DND-41 (cell line): ENCODE measurements around the gene AKTIP.

Source experiments
- ATAC-seq: fragments of 200-7000 bp; cut with Tn5 transposase; 3 replicates; pipeline ENCODE4 v1.9.1; 2021; ENCODE audit warnings: low read depth; ENCODE audit not compliant: insufficient read depth
- DNase-seq: peaks from one replicate; pipeline ENCODE4 v3.0.0-alpha.2; 2020
- H2AFZ ChIP-seq: 2 replicates; pipeline ENCODE4 v1.6.0; 2012; ENCODE audit warnings: low read depth, low read length
- H3K27ac ChIP-seq: 2 replicates; pipeline ENCODE4 v1.5.1; 2012; ENCODE audit warnings: low read length, inconsistent platforms
- H3K27me3 ChIP-seq: fragments of 200-600 bp; sonication (generic); 2 replicates; pipeline ENCODE4 v1.6.0; 2012; ENCODE audit warnings: low read length, mild to moderate bottlenecking, inconsistent platforms; ENCODE audit not compliant: insufficient read depth, poor library complexity
- H3K36me3 ChIP-seq: 2 replicates; pipeline ENCODE4 v1.5.1; 2012; ENCODE audit warnings: low read length, inconsistent platforms; ENCODE audit not compliant: insufficient read depth
- H3K4me1 ChIP-seq: 2 replicates; pipeline ENCODE4 v1.5.1; 2012; ENCODE audit warnings: mild to moderate bottlenecking, low read length; ENCODE audit not compliant: insufficient read depth
- H3K4me2 ChIP-seq: 2 replicates; pipeline ENCODE4 v1.6.0; 2012; ENCODE audit warnings: mild to moderate bottlenecking, moderate library complexity, low read length, inconsistent platforms; ENCODE audit not compliant: insufficient read depth
- H3K4me3 ChIP-seq, 2 experiments: fragments of 200-600 bp in 1 of 2; shearing (Covaris generic) in 1 of 2; 2 replicates each; pipeline ENCODE4 v1.5.1; 2012 to 2016; ENCODE audit warnings: inconsistent platforms in 2 of 2, low read length in 2 of 2, mild to moderate bottlenecking in 2 of 2, low read depth in 1 of 2, moderate library complexity in 1 of 2
- H3K79me2 ChIP-seq: 2 replicates; pipeline ENCODE4 v1.6.0; 2012; ENCODE audit warnings: low read length, inconsistent platforms; ENCODE audit not compliant: insufficient read depth
- H3K9ac ChIP-seq: 2 replicates; pipeline ENCODE4 v1.6.0; 2012; ENCODE audit warnings: low read depth, mild to moderate bottlenecking, inconsistent platforms, low read length, moderate library complexity
- H3K9me3 ChIP-seq: 2 replicates; pipeline ENCODE4 v1.5.1; 2012; ENCODE audit warnings: low read length, moderate library complexity, mild to moderate bottlenecking, inconsistent platforms; ENCODE audit not compliant: insufficient read depth, severe bottlenecking
- H4K20me1 ChIP-seq: 2 replicates; pipeline ENCODE4 v1.6.0; 2012; ENCODE audit warnings: low read length; ENCODE audit not compliant: insufficient read depth
- CTCF ChIP-seq: IDR thresholded peaks from 2 replicates; pipeline ENCODE4 v1.5.1; 2012; ENCODE audit warnings: borderline replicate concordance, low read length, moderate library complexity, mild to moderate bottlenecking; ENCODE audit not compliant: poor library complexity, severe bottlenecking; ENCODE audit errors: extremely low read depth
- EZH2 ChIP-seq: IDR thresholded peaks from 3 replicates; pipeline ENCODE4 v1.6.1; 2012; ENCODE audit warnings: borderline replicate concordance, low read depth, mild to moderate bottlenecking, moderate library complexity, low read length, inconsistent platforms; ENCODE audit not compliant: severe bottlenecking

AKTIP gene

GRCh38 chr16:53504665-53505064 lies 1.7 kb upstream of the AKTIP start:
- H3K27ac ChIP-seq, result peak overlapping the region; percentile 99
- 0 out of 2 replicates have a peak, but pooled peaks cover 4% of the 10 kb centered on the region for H4K20me1 ChIP-seq
- peak overlapping the region in 1 of 2 experiments; percentile 97; a peak in 2 of 4 replicates for H3K4me3 ChIP-seq
- ATAC-seq (no peak), DNase-seq (no peak)
- no peaks in the 10 kb centered on the region for H3K36me3 ChIP-seq
- H3K27me3 ChIP-seq, result no peaks in the 10 kb centered on the region
- H3K79me2 ChIP-seq, result peaks cover 4% of the 10 kb centered on the region; the same call in 1 of the 2 replicates
- H2AFZ ChIP-seq, result no peak overlapping the region
- peak overlapping the region; percentile 90 for H3K9ac ChIP-seq
- H3K4me2 ChIP-seq, result peak overlapping the region; percentile 78
- peaks cover 35% of the 10 kb centered on the region for H3K4me1 ChIP-seq
- no peaks in the 10 kb centered on the region for H3K9me3 ChIP-seq
- TF ChIP-seq EZH2 (no peak), CTCF (no peak)

- H3K27me3 ChIP-seq, result no peaks in the 10 kb centered on the region
- 0 out of 2 replicates have a peak, but pooled peaks cover 4% of the 10 kb centered on the region for H4K20me1 ChIP-seq
- peaks cover 35% of the 10 kb centered on the region for H3K4me1 ChIP-seq
- peak overlapping the region; percentile 7; the same call in 1 of the 2 replicates for H2AFZ ChIP-seq
- TF ChIP-seq EZH2 (no peak), CTCF (peak; percentile 18)
- peak overlapping the region; percentile 99 for H3K27ac ChIP-seq
- DNase-seq (peak; percentile 54), ATAC-seq (no peak)
- H3K4me2 ChIP-seq, result peak overlapping the region; percentile 78
- no peaks in the 10 kb centered on the region for H3K9me3 ChIP-seq
- H3K4me3 ChIP-seq, result peak overlapping the region; percentile 93 to 97; a peak in 3 of 4 replicates
- H3K79me2 ChIP-seq, result peaks cover 4% of the 10 kb centered on the region; the same call in 1 of the 2 replicates
- H3K36me3 ChIP-seq, result no peaks in the 10 kb centered on the region
- peak overlapping the region; percentile 90 for H3K9ac ChIP-seq
Observed at GRCh38 chr16:53503991-53504663, 1.1 kb upstream of the AKTIP start.

GRCh38 chr16:53503270-53503923 lies 388 bp upstream of the AKTIP start:
- DNase-seq, result peak; percentile 100

More at GRCh38 chr16:53503270-53503923, 388 bp upstream of the AKTIP start:
- peak overlapping the region; percentile 85 for H3K4me2 ChIP-seq
- H3K9me3 ChIP-seq, result no peaks in the 10 kb centered on the region
- H4K20me1 ChIP-seq, result peaks cover 6% of the 10 kb centered on the region; the same call in 1 of the 2 replicates
- ATAC-seq, result peak; percentile 91
- H3K4me3 ChIP-seq, result peak overlapping the region; percentile 93 to 97
- TF ChIP-seq EZH2 (no peak), CTCF (no peak)
- peak overlapping the region; percentile 90 for H3K9ac ChIP-seq
- H3K4me1 ChIP-seq, result peaks cover 35% of the 10 kb centered on the region
- no peaks in the 10 kb centered on the region for H3K36me3 ChIP-seq
- peak overlapping the region; percentile 99 for H3K27ac ChIP-seq
- no peaks in the 10 kb centered on the region for H3K27me3 ChIP-seq
- peaks cover 4% of the 10 kb centered on the region; the same call in 1 of the 2 replicates for H3K79me2 ChIP-seq
- H2AFZ ChIP-seq, result peak overlapping the region; percentile 96
